GM12864 (cell line): Measurements from ENCODE around the gene PCSK4.

ENCODE experiments used
- DNase-seq: peaks from one replicate; pipeline ENCODE4 v3.0.0-alpha.2; 2011; ENCODE audit warnings: low read depth
- H3K4me3 ChIP-seq: 2 replicates; pipeline ENCODE4 v1.5.1; 2011; ENCODE audit warnings: mild to moderate bottlenecking, low read depth, low read length, control low read depth
- TF ChIP-seq, protein P1 (sequence below): IDR thresholded peaks from 2 replicates; pipeline ENCODE4 v1.5.1; 2011; ENCODE audit warnings: low read depth, mild to moderate bottlenecking, moderate library complexity, low read length, control low read depth, inconsistent platforms; ENCODE audit errors: missing control alignments

The PCSK4 gene

DNA sequence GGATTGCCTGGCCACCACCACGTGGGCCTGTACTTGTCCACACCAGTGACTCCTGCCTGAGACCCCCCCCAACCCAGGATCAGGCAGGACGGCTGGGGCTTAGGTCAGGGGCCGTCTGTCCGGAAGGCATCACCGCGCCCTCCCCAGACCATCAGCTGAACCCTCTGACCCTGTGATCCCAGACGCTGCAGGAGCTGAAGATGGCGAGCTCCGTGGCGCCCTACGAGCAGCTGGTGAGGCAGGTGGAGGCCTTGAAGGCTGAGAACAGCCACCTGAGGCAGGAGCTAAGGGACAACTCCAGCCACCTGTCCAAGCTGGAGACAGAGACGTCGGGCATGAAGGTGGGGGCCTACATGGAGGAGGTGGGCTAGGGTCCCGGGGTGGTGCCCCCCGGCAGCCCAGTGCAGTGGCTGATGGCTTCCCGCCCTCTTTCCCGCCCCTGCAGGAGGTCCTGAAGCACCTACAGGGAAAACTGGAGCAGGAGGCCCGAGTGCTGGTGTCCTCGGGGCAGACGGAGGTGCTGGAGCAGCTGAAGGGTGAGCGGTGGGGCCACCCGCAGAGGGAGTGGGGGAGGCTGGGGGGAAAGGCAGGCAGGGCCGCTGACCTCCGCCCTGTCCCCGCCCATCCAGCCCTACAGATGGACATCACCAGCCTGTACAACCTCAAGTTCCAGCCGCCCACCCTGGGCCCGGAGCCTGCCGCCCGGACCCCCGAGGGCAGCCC, 37.2 kb downstream of the PCSK4 start:
- no peak for DNase-seq
- TF ChIP-seq, protein P1, sequence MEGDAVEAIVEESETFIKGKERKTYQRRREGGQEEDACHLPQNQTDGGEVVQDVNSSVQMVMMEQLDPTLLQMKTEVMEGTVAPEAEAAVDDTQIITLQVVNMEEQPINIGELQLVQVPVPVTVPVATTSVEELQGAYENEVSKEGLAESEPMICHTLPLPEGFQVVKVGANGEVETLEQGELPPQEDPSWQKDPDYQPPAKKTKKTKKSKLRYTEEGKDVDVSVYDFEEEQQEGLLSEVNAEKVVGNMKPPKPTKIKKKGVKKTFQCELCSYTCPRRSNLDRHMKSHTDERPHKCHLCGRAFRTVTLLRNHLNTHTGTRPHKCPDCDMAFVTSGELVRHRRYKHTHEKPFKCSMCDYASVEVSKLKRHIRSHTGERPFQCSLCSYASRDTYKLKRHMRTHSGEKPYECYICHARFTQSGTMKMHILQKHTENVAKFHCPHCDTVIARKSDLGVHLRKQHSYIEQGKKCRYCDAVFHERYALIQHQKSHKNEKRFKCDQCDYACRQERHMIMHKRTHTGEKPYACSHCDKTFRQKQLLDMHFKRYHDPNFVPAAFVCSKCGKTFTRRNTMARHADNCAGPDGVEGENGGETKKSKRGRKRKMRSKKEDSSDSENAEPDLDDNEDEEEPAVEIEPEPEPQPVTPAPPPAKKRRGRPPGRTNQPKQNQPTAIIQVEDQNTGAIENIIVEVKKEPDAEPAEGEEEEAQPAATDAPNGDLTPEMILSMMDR = no peak
- H3K4me3 ChIP-seq = no peak overlapping the region

DNA sequence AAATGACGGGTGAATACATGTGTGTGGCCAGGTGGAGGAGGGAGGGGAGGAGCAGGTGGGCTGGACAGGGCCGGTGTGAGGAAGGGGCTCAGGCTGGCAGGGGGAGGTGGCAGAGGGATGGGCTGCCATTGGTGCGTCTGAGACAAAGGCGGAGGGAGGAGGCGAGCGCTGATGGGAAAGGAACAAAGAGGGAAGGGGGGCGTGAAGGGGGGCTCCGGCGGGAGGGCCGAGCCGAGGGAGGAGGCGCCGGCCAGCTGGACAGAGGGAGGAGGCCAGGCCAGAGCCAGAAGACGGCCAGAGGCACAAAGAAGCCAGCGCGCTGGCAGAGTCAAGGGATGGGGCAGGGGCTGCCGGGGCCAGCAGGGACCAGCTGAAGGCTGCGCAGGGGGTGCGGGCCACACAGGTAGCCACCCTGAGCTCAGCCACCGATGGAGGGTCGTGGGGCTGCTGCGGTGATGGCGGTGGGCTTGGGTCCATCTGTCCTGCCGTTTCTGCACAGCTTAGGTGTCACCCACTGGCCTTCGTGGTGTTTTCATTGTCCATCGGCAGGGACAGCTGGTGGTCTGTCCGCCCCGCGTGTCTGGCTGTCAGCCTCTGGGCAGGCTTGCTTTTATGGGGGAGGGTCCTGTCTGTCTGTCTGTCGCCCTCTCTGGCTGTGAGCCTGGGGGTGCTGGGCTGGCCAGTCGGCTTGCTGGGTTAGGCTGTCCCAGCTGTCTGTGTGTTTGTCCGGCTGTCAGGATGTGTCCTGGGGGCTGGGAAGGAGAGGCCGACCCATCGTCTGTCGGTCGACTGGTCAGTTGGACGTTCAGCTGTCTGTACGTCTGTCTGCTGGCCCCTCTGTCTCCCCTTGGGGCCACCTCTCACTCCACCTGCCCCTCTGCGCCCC, 38.0 kb downstream of the PCSK4 start:
- H3K4me3 ChIP-seq = no peak overlapping the region
- no peak for DNase-seq
- TF ChIP-seq, protein P1 = no peak

DNA sequence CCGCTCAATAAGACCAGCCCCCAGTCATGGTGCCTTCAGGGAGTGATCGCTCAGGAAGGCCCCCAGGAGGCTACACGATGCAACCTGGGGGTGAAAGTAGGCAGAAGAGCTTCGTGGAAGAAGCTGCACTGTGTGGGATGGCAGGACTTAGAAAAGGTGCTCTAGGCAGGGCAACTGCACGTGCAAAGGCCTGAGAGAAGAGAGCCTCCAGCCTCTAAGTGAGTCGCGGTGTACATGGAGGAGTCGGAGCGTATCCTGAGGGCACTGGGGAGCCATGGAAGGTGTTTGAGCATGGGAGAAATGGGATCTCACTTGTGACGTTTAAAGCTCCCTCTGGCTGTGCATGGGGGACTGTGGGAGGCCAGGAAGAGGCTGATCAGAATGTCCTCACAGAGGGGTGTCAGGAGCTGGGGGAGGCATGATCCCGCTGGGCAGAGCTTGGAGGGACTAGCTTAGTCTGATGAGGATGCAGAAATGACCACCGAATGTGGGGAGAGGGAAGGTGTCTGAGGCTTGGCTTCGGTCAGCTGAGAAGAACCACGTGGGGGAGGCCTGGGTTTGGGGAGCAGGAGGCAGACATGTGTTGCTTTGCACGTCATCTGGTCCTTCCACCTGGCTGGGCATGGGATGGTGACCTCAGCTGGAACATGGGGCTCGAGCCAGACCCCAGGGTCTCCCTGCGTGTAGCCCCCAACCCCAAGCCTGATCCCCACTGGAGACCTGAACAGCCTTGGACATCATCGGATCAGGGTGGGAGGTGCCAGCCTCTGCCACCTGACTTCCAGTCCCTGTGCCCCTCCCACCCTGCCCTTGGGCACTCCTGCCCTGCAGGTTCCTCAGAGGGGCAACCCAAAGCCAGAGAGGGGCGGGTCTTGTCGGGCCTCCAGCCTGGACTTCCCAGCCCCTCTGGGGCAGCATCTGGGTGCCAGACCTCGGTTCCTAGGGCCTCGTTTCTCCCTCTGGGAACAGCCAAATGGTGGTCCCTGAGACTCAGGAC, 39.1 kb downstream of the PCSK4 start:
- no peak overlapping the region for H3K4me3 ChIP-seq
- DNase-seq = no peak
- TF ChIP-seq, protein P1 = no peak

DNA sequence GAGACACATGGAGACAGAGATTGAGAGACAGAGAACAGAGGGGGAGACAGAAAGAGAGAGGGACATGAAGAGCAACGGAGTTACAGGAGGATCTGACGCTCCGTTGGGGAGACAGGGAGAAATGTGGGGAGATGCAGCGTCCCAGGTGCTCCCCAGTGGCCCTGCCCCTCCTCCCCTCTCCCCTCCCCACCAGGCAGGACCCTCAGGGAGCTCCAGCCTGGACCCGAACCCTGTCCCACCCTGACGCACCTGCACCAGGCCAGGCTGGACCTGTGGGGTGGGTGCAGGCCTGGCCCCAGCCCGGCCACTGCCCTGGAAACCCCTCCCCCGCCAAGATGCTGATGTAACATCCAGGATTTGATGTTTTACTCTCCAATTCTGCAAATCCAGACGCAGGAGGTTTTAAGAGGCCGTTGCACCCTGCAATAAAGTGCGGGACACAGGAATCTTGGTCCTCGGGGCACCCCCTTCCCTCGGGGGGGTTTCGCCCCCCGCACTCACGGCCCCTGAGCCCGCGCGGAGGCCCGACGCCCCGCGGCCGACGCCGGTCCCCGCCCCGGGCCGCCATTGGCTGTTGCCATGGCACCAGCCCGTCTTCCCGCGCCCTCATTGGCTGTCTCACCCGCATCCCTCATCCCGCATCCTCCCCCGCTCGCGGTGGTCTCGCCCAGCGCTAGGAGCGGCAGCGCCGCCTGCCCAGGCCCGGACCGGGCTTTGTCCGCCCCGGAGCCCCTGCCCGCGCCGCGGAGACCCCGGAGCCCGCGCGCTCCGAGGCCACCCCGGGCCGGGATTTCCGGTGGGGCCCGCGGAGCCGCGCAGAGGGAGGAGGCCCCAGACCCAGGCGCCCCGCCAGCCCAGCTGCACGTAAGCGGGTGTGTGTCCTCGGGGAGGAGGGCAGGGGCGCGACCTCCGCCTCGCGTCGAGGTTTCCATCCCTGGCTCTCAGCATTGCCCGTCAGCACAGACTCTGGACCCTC, 40.4 kb downstream of the PCSK4 start, which contains the start of gene APC2:
Gene APC2, plus strand, starts transcription at position 655 of the 976 bp plus-strand sequence. CDS start 2,881 bp downstream, outside the sequence.
- DNase-seq = no peak

DNA sequence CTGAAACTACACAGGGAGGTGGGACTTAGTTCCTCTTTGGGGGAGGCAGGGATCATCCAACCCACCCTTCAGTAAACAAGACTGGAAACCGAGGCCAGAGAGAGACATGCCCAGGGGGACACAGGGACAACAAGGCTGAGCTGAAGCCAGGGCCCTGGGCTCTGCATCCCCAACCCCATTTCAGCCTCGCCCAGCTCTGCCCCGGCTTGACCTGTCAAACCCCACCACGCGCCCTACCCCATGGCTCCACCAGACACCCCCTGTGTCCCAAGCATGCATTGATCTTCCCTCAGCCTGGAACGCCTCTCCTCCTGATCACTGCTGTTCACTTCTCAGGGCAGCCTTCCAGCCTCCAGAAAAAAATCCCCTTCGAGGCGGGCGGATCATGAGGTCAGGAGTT, 42.2 kb downstream of the PCSK4 start:
- H3K4me3 ChIP-seq = no peak overlapping the region
- TF ChIP-seq, protein P1 = no peak
- no peak for DNase-seq

More for the DNA sequence above, 40.4 kb downstream of the PCSK4 start, which contains the start of gene APC2:
- TF ChIP-seq, protein P1 = no peak
- no peak within 1 kb of the TSS for H3K4me3 ChIP-seq

DNA sequence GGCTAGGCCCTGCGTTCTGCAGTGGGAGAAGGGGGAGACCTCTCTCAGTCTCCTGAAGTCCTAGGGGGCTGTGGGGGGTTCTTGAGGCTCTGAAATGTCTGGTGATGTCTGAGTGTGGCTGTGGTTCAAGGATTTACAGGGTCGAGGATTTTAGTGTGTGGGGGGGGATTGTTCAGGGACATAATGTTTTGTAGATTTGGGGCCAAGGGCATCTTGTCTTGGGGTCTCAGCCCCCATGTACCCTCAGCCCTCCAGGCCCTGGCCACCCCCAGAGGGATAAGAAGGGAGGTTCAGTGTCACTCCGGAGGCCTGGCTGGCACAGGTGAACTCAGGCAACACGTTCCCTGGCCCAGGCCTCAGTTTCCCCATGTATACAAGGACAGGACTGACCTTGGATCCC, 42.6 kb downstream of the PCSK4 start:
- no peak overlapping the region for H3K4me3 ChIP-seq
- no peak for DNase-seq
- TF ChIP-seq, protein P1 = no peak
